Measurements from ENCODE around the gene SOBP.

- TF ChIP-seq, protein P1, sequence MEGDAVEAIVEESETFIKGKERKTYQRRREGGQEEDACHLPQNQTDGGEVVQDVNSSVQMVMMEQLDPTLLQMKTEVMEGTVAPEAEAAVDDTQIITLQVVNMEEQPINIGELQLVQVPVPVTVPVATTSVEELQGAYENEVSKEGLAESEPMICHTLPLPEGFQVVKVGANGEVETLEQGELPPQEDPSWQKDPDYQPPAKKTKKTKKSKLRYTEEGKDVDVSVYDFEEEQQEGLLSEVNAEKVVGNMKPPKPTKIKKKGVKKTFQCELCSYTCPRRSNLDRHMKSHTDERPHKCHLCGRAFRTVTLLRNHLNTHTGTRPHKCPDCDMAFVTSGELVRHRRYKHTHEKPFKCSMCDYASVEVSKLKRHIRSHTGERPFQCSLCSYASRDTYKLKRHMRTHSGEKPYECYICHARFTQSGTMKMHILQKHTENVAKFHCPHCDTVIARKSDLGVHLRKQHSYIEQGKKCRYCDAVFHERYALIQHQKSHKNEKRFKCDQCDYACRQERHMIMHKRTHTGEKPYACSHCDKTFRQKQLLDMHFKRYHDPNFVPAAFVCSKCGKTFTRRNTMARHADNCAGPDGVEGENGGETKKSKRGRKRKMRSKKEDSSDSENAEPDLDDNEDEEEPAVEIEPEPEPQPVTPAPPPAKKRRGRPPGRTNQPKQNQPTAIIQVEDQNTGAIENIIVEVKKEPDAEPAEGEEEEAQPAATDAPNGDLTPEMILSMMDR (optimal IDR thresholded peaks at IDR 0.05 in 1 of 3, IDR thresholded peaks at IDR 0.05 in 1 of 3, conservative IDR thresholded peaks at IDR 0.05 in 1 of 3; ENCODE audit: extremely low read depth in 1 of 3, insufficient read depth in 2 of 3, low read length in 3 of 3), result no peak
- no peak for TF ChIP-seq EZH2 (IDR thresholded peaks at IDR 0.05; ENCODE audit: low read length)
These were observed at the start of gene SOBP for GRCh38 chr6:107489636-107490565.
